Hypothalamus (tissue), 51 donors: Measurements from ENCODE around the gene PAQR6.
A peak's percentile ranks its signal among the peaks of the same experiment; 100 is the strongest.
"Not testable (repeated sequence)": the region's sequence is repeated elsewhere in the genome, so short reads cannot be mapped to it uniquely, and the experiment has no call there.

Source experiments
- DNase-seq, 51 donors: peaks; one replicate each; lab custom pipeline; 2025; lab: John Stamatoyannopoulos, UW

Gene PAQR6

DNA sequence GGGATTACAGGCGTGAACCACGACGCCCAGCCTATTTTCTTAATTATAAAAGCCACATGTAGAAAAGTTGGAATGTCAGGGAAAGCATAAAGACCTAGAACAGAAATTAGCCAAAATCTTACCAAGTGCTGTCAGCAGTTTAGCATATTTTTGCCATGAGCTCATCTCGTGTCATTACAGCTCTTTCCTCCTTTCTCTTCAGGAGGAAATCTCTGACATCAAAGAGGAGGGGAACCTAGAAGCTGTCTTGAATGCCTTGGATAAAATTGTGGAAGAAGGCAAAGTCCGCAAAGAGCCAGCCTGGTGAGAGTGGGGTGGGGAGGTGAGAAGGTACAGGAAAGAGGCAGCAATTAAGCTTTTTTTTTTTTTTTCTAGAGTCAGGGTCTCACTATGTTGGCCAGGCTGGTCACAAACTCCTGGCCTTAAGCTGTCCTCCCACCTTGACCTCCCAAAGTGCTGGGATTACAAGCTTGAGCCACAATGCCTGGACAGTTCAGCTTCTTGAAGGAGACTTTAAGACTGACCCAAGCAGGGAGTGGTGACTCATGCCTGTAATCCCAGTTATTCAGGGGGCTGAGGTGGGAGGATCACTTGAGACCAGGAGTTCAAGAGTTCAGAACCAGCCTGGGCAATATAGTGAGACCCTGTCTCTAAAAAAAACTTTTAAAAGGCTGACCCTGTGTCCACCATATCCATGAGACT, 14.3 kb downstream of the PAQR6 start:
- DNase-seq, result no peak

DNA sequence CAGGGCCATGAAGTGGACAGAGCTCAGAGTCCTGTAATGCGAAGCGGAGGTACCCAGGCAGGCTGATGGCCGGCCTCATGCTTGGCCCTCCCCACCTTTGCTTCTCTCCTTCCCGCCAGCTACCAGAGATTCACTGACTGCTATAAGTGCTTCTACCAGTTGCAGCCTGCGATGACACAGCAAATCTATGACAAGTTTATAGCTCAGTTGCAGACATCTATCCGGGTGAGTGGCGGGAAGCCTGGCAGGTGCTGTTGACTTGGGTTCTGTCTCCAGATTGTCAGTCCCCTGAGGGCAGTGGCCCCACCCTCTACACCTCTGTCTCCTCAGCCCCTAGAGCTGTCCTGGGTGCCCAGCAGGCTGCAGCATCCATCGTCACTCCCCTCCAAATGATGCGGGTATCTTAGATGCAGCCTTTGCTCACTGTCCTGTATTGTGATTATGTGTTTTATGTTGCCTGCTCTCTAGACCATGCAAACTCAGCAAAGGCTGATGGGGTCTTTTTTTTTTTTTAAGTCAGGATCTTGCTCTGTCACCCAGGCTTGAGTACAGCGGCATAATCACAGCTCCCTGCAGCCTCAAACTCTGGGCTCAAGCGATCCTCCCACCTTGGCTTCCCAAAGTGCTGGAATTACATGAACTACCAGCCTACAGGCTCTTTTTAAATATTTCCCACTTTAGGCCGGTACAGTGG, 15.5 kb downstream of the PAQR6 start:
- DNase-seq, result no peak

DNA sequence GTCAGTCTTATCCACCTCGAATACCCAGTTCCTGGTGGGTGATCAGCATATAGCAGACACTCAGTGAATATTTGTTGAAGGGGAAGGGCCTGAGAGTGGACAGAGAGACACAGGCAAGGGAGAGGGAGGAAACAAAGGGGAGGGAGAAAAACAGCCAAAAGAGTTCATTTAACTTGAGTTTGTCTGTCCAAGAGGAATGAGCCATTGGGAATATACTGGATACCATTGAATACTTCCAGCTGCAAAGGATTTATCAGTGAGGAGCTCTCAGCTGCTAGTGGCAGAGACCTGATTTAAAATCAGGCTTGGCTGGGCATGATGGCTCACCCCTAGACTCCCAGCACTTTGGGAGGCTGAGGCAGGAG, 17.4 kb downstream of the PAQR6 start:
- DNase-seq, result no peak

DNA sequence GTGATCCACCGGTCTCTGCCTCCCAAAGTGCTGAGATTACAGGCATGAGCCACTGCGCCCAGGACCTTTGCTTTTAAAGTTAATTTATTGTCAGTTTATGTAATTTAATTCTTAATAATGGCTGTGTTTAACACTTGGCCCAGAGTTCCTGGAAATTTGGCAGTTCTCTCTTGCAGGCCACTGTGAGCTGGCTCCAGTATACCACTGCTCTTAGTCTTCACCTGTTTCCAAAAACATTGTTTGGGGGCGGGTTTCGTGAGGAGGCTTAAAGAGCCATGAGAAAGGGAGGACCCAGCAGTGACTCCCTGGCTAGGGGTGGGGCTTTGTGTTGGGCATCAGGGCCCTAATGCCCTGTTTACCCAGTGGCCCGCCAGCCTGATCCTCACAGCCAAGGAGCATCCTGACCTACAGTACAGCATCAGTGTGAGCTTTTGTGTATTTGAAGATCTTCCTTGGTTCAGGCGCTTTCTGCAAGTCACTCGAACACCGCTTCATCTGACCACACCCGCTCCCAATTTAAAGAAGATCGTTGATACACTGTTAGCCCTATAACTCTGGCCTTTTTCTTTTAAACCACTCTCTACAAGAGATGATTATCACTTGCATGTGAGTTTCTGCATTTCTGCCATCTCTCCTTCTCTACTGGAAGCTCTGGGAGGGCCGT, 17.9 kb downstream of the PAQR6 start:
- no peak for DNase-seq

DNA sequence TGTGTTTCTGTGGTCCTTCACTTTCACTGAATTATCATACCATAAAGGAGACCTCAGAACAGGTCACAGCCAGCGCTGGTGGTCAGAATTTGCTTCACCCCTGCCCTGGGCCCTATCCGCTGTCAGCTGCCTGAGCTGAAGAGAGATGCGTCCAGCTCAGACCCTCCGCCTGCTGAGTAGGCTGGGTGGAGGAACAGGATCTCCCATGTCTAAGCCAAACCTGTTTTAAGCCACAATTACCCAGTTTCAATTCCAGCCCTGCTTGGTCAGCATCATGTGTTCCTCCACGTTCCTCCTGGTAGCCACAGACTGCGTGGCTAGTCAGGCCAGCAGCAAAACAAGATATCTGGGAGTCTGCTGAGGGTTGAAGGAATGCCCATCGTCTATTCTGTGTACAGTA, 19.4 kb downstream of the PAQR6 start:
- DNase-seq, result no peak

DNA sequence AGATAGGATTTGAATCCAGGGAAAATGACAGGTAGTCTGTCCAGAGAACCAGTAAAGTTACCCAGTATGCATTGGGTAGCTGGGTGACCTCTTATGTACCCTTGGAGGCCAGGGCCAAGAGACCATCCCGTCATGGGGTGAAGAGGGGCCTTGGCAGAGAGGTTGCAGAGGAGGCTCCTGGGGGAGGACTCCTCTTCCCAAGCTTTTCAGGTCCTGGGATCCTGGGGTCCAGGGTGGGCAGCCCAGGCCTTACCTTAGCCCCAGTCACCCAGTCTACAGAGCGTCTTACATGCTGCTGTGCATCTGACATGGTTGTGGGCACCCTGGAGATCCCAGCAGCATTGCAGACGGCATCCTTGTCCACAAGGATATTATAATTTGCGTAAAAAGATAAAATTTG, 21.1 kb downstream of the PAQR6 start:
- DNase-seq, result no peak

DNA sequence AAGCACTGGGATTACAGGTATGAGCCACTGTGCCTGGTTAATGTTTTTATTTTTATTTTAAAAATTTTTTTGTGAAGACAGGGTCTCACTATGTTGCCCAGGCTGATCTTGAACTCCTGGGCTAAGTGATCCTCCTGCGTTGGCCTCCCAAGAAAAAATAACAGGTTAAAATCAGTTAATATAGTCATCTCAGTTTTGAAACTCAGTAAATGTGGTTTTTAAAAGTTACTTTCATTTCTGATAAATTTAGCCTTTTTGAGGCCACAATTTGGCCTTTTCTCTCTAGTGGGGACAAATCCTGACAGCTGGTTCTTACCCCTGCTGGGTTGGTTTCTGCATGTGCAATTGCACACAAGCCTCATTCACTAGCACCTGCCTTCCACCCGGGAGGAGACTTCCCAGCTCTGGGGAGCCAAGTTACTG, 21.7 kb downstream of the PAQR6 start:
- no peak for DNase-seq

DNA sequence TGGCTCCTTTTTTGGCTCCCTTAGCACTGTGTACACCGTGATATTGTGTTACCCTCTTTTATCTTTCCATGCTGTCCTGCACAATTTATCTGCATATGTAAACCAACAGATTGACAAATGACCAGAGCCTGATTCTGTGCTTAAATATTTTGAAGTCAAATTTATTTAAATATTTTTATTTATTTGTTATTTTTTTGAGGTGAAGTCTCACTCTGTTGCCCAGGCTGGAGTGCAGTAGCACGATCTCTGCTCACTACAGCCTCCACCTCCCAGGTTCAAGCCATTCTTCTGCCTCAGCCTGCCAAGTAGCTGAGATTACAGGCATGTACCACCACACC, 22.2 kb downstream of the PAQR6 start:
- DNase-seq, result no peak

DNA sequence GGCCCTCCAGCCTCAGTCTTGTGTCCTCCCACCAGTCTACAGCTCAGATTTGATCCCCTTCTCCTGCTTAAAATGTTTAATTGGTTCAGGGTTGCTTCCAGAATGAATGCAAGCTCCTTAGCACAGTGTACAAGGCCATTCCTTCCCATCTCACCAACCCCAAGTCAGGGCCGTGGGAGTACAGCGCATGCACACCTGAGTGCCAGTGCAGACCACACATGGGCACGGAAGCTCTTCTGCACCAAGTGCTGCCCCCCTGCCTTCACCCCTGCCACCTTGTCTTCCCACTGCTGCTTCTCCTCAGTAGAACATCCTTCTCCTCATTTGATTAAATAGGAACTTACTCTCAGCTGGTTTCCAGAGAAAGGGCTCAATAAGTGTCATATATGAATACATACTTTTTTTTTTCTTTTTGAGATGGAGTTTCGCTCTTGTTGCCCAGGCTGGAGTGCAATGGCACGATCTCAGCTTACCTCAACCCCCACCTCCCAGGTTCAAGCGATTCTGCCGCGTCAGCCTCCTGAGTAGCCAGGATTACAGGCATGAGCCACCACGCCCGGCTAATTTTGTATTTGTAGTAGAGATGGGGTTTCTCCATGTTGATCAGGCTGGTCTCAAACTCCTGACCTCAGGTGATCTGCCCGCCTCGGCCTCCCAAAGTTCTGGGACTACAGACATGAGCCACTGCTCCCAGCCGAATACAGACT, 25.7 kb downstream of the PAQR6 start:
- DNase-seq, result no peak

DNA sequence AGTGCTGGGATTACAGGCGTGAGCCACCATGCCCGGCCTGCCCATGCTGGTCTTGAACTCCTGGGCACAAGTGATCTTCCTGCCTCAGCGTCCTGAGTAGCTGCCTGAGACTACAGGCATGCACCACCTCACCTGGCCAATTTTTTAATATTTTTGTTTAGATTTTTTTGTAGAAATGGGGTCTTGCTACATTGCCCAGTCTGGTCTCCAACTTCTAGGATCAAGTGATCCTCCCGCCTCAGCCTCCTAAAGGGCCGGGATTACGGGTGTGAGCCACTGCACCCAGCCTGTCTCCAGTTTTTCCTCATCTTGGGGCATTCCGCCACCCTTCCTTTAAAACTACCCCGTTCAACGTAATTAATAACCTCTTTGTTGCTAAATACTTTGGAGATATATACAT, 27.6 kb downstream of the PAQR6 start:
- no peak for DNase-seq

DNA sequence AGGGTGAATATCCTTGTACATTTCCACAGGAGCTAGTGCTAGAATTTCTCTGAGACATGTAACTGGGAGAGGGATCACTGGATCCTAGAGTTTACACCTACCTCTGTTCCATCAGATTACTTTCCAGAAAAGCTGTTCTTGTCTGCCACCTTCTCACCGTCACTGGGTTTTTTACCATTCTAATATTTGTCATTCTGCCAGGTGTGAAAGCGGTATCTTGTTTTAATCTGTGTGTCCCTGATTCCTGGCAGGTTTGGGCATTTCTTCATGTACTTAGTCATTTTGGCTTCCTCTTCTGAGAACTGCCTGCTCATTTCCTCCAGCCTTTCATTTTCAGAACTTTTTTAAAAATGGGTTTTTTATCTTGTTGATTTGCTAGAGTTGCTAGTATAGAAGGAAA, 30.0 kb downstream of the PAQR6 start:
- DNase-seq, result no peak

DNA sequence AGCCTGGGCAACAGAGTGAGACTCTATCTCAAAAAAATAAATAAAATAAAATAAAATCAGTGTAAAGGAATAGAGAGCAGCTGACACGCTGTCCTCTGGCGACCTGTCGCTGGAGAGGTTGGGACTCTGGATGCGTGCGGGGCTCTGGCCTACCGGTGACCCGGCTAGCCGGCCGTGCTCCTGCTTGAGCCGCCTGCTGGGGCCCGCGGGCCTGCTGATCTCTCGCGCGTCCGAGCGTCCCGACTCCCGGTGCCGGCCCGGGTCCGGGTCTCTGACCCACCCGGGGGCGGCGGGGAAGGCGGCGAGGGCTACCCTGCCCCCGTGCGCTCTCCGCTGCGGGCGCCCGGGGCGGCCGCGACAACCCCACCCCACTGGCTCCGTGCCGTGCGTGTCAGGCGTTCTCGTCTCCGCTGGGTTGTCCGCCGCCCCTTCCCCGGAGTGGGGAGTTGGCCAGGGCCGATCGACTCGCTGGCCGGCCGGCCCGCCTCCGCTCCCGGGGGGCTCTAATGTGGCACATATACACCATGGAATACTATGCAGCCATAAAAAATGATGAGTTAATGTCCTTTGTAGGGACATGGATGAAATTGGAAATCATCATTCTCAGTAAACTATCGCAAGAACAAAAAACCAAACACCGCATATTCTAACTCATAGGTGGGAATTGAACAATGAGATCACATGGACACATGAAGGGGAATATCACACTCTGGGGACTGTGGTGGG, 31.3 kb downstream of the PAQR6 start:
- DNase-seq, result not testable (repeated sequence)

DNA sequence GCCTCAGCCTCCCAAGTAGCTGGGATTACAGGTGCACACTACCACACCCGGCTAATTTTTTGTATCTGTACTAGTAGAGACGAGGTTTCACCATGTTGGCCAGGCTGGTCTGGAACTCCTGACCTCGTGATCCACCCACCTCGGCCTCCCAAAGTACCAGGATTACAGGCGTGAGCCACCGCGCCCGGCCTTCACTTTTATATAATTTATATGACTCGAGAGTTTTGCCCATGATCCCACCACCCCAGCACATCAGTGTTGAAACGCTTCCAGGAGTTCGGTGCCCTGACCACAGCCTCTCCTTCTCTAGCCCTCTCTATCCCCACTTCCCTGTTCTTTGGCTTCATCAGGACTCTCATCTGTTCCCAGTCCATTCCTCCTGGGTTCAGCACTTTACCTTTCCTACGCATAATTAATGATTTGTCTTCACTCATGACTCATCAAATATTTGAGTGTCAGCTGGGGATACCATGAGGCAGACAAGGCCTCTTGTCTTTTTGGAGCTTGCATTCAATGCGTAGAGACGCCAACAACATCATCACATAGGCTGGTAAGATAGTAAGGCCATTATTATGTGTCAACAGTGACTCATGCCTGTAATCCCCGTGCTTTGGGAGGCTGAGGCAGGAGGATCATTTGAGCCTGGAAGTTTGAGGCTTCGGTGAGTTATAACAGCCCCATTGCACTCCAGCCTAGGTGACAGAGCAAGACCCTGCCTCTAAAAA, 33.7 kb downstream of the PAQR6 start:
- DNase-seq, result no peak

DNA sequence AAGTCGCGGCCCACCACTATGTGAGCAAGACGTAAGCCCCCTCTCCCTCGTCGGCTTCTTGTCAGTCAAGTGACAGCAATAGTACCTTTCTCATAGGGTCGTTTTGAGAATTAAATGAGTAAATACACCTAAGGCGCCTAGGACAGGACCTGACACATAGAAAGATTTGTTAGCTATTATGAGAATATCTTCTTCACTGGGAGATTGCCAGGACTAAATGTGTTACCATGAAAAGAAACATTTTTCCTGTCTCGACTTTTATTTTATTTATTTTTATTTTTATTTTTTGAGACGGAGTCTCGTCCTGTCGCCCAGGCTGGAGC, 34.3 kb downstream of the PAQR6 start:
- no peak for DNase-seq

DNA sequence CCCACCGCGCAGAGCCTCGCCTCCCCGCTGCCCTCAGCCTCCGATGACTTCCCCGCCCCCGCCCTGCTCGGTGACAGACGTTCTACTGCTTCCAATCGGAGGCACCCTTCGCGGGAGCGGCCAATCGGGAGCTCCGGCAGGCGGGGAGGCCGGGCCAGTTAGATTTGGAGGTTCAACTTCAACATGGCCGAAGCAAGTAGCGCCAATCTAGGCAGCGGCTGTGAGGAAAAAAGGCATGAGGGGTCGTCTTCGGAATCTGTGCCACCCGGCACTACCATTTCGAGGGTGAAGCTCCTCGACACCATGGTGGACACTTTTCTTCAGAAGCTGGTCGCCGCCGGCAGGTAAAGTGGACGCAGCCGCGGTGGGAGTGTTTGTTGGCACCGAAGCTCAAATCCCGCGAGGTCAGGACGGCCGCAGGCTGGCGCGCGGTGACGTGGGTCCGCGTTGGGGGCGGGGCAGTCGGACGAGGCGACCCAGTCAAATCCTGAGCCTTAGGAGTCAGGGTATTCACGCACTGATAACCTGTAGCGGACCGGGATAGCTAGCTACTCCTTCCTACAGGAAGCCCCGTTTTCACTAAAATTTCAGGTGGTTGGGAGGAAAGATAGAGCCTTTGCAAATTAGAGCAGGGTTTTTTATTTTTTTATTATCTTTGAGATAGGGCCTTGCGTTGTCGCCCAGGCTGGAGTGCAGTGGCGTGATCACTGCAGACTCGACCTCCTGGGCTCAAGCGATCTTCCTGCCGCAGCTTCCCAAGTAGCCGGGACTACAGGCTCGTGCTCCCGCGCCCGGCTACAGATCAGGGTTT, 34.8 kb downstream of the PAQR6 start, which contains the start of gene PMF1:
Gene PMF1 (plus strand): TSS at position 175 of the 811 bp plus-strand sequence. CDS start 9 bp downstream, at position 184.
- DNase-seq, result peak; percentile 79 to 100 (median 96)

DNA sequence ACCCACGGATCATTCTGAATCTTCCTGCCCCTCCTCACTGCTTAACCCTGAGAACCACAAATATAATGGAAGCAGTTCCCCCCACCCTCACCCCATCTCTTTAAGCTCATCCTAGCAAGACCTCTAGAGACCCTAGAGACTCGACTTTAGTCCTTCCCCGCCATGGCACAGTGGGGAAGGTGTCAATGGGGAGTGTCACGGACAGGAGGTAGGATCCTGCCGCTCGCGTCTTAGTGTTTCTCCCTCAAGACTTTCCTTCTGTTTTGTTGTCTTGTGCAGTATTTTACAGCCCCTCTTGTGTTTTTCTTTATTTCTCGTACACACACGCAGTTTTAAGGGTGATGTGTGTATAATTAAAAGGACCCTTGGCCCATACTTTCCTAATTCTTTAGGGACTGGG, 35.7 kb downstream of the PAQR6 start:
- no peak for DNase-seq

DNA sequence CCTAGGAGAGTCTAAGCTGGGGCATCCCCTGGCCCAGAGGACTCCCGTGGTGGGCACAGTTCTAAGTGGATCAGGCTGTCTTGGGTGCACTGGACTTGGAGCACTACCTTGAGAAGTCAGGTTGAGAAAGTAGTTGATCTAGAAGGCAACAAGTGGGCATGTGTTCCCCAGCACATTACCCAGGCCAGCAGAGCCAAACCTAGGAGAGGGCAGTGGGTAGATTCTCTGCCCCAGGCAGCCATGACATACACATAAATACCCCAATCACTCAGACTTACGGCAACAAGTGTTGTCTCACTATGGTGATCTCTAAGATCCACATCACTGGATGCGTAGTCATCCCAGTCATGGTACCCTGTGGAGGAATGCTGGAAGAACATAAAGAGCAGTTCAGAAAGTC, 36.6 kb downstream of the PAQR6 start:
- no peak for DNase-seq

DNA sequence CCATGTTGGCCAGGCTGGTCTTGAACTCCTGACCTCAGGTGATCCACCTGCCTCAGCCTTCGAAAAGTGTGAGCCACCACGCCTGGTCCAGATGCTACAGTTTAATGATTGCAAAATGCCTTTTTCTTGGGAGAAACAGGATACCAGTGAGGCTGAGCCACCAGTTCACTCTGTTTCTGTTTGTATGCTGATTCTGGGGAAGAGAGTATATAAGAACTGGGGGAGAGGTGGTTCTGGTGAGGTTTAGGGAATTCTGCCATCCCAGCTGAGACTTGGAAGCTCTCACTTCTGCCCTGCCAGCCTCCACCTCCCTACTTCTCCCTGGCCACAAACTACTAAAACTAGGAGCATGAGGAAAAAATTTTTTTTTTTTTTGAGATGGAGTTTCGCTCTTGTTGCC, 43.2 kb downstream of the PAQR6 start:
- no peak for DNase-seq

DNA sequence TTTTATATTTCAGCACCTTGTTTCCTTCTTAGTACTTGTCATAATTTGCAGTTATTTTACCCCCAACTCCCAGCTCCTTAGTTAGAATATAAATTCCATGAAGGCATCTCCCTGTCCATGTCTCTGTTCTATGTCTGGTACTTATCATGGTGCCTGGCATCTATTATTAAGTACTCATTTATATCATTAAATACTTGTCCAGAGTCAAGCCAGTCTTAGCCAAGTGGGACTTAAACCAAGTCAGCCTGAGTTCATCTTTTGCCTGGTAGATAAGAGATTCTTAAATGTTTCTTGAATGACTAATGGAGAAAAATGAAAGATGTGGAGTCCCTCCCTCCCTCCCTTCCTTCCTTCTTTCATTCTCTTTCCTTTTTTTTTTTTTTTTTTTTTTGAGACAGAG, 44.5 kb downstream of the PAQR6 start:
- no peak for DNase-seq
